ENCODE data around the gene KLF16. TPM values are rescaled to one million over a fixed set of nuclear protein-coding genes. Genes with fewer than 3 reads are reported as not detected.

The KLF16 gene
- total RNA-seq, 1 donor: 6.9 TPM

GRCh38 chr19:1811472-1811894, 51.9 kb downstream of the KLF16 start:
- peak overlapping the region; percentile 63 for H3K4me2 ChIP-seq (ENCODE audit: insufficient read depth, low read length)
- no peaks in the 10 kb centered on the region for H3K79me2 ChIP-seq (ENCODE audit: insufficient read depth, low read length)
- peak; percentile 98 for DNase-seq (ENCODE audit: insufficient read length, low spot score, missing footprints)
- no peak overlapping the region for H3K27ac ChIP-seq (ENCODE audit: low read depth, low read length)
- H4K20me1 ChIP-seq (ENCODE audit: insufficient read depth, low read length): peaks cover 11% of the 10 kb centered on the region
- H2AFZ ChIP-seq (ENCODE audit: low read length): no peak overlapping the region
- peaks cover 5% of the 10 kb centered on the region for H3K36me3 ChIP-seq (ENCODE audit: insufficient read depth, low read length)
- no peak for TF ChIP-seq CTCF (IDR thresholded peaks at IDR 0.05; ENCODE audit: extremely low read depth, low read depth, low read length)
- H3K27me3 ChIP-seq (ENCODE audit: insufficient read depth, low read length): no peaks in the 10 kb centered on the region
- H3K9me3 ChIP-seq (ENCODE audit: low read depth, low read length): no peaks in the 10 kb centered on the region
- H3K4me1 ChIP-seq (ENCODE audit: insufficient read depth, low read length): peaks cover 9% of the 10 kb centered on the region
- peak overlapping the region; percentile 72 for H3K4me3 ChIP-seq (ENCODE audit: insufficient read depth, low read length)

DNA sequence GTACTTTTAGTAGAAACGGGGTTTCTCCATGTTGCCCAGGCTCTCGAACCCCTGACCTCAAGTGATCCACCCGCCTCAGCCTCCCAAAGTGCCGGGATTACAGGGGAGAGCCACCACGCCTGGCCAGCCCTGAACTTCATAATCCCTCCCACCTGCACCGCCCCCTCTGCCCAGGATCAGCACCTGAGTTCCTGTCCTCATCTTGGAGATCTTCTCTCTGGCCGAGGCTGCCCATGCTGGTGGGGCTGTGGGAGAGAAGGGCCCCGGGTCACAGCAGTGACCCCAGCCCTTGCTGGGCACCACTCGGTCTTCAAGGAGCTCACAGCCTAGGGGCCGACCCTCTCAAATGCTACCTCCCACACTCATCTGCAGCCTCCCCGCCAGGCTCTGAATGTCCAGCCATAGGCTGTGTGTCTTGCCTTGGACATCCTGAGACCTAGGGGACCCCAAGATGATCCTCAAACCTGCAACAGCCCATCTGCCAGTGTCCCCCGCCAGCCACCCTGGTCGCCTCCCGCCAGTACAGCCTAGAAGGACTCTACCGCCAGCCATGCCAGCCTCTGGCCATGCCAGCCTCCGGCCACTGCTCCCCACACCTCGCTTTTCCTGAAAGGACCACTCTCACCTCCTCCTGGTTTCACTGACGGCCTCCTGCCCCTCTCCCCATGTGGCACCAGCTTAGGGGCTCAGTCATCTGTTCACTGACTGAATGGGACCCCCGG, 52.8 kb downstream of the KLF16 start:
- H3K27me3 ChIP-seq (ENCODE audit: insufficient read depth, low read length): no peaks in the 10 kb centered on the region
- peaks cover 11% of the 10 kb centered on the region for H4K20me1 ChIP-seq (ENCODE audit: insufficient read depth, low read length)
- peaks cover 9% of the 10 kb centered on the region for H3K4me1 ChIP-seq (ENCODE audit: insufficient read depth, low read length)
- no peak for TF ChIP-seq CTCF (IDR thresholded peaks at IDR 0.05; ENCODE audit: extremely low read depth, low read depth, low read length)
- H3K36me3 ChIP-seq (ENCODE audit: insufficient read depth, low read length): no peaks in the 10 kb centered on the region
- no peak overlapping the region for H3K4me3 ChIP-seq (ENCODE audit: insufficient read depth, low read length)
- H2AFZ ChIP-seq (ENCODE audit: low read length): no peak overlapping the region
- no peaks in the 10 kb centered on the region for H3K9me3 ChIP-seq (ENCODE audit: low read depth, low read length)
- H3K4me2 ChIP-seq (ENCODE audit: insufficient read depth, low read length): no peak overlapping the region
- no peak overlapping the region for H3K27ac ChIP-seq (ENCODE audit: low read depth, low read length)
- no peaks in the 10 kb centered on the region for H3K79me2 ChIP-seq (ENCODE audit: insufficient read depth, low read length)
- no peak for DNase-seq (ENCODE audit: insufficient read length, low spot score, missing footprints)

DNA sequence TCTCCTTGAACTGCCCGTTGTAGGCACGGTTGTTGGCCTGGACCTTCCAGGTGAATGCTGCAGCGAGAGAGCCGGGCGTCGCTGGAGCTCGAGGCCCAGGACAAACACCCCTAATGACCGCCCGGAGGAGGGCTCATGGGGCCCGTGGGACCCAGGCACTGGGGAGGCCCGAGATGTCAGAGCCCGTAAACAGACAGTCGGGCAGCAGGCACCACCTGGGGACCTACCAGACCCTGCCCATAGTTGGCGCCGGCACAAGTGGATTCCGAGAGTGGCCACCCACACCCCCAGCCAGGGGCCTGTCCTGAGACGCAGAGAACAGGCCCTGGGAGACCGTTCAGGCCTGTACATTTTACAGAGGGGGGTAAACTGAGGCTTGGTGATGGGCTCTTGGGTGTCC, 53.7 kb downstream of the KLF16 start:
- TF ChIP-seq CTCF (IDR thresholded peaks at IDR 0.05; ENCODE audit: extremely low read depth, low read depth, low read length): no peak
- Histone ChIP-seq H2AFZ (ENCODE audit: low read length) (no peak overlapping the region), H3K36me3 (ENCODE audit: insufficient read depth, low read length) (no peaks in the 10 kb centered on the region)

DNA sequence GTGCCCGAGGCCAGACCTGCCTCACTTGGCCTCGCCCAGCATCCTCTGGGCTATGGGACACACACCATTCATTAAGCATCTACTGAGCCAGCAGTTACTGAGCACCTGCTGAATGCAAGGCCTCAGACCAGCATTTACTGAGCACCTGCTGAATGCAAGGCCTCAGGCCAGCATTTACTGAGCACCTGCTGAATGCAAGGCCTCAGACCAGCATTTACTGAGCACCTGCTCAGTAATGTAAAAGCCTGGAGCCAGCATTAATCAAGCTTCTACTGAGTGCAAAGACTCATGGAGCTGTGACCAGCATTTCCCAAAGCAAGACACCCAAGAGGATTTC, 55.0 kb downstream of the KLF16 start:
- DNase-seq (ENCODE audit: insufficient read length, low spot score, missing footprints): no peak
- no peaks in the 10 kb centered on the region for H3K79me2 ChIP-seq (ENCODE audit: insufficient read depth, low read length)
- H3K36me3 ChIP-seq (ENCODE audit: insufficient read depth, low read length): no peaks in the 10 kb centered on the region
- no peak overlapping the region for H2AFZ ChIP-seq (ENCODE audit: low read length)
- no peak overlapping the region for H3K4me2 ChIP-seq (ENCODE audit: insufficient read depth, low read length)
- no peak for TF ChIP-seq CTCF (IDR thresholded peaks at IDR 0.05; ENCODE audit: extremely low read depth, low read depth, low read length)
- no peaks in the 10 kb centered on the region for H3K27me3 ChIP-seq (ENCODE audit: insufficient read depth, low read length)
- no peaks in the 10 kb centered on the region for H3K9me3 ChIP-seq (ENCODE audit: low read depth, low read length)
- H3K4me3 ChIP-seq (ENCODE audit: insufficient read depth, low read length): no peak overlapping the region
- H3K4me1 ChIP-seq (ENCODE audit: insufficient read depth, low read length): peaks cover 9% of the 10 kb centered on the region
- H4K20me1 ChIP-seq (ENCODE audit: insufficient read depth, low read length): no peaks in the 10 kb centered on the region
- H3K27ac ChIP-seq (ENCODE audit: low read depth, low read length): no peak overlapping the region

More for the DNA sequence above, 53.7 kb downstream of the KLF16 start:
- no peaks in the 10 kb centered on the region for H3K79me2 ChIP-seq (ENCODE audit: insufficient read depth, low read length)
- H3K4me1 ChIP-seq (ENCODE audit: insufficient read depth, low read length): peaks cover 9% of the 10 kb centered on the region
- H3K27ac ChIP-seq (ENCODE audit: low read depth, low read length): no peak overlapping the region
- H3K9me3 ChIP-seq (ENCODE audit: low read depth, low read length): no peaks in the 10 kb centered on the region
- H4K20me1 ChIP-seq (ENCODE audit: insufficient read depth, low read length): peaks cover 9% of the 10 kb centered on the region
- H3K4me3 ChIP-seq (ENCODE audit: insufficient read depth, low read length): no peak overlapping the region
- DNase-seq (ENCODE audit: insufficient read length, low spot score, missing footprints): no peak
- H3K4me2 ChIP-seq (ENCODE audit: insufficient read depth, low read length): no peak overlapping the region
- H3K27me3 ChIP-seq (ENCODE audit: insufficient read depth, low read length): no peaks in the 10 kb centered on the region
